CD4-positive, alpha-beta T cell treated with Interleukin-15 for 4 hours (primary cell): ENCODE measurements around the gene KRTAP7-1.

Experiments
- DNase-seq: peaks from one replicate; pipeline ENCODE4 v3.0.0-alpha.2; 2020; ENCODE audit warnings: low spot score

KRTAP7-1 gene

GRCh38 chr21:30829659-30830058 lies at the start of gene KRTAP7-1:
KRTAP7-1 (minus strand) TSS chr21:30829759; CDS start chr21:30829698, 61 bp downstream.
- no peak for DNase-seq

- no peak for DNase-seq
These were observed 45.0 kb upstream of the KRTAP7-1 start for GRCh38 chr21:30874526-30874925.

GRCh38 chr21:30847627-30848500 lies 18.3 kb upstream of the KRTAP7-1 start:
- DNase-seq = no peak

- no peak for DNase-seq
These were observed 13.4 kb upstream of the KRTAP7-1 start for GRCh38 chr21:30842990-30843389.

- DNase-seq = no peak
These were observed 9.7 kb upstream of the KRTAP7-1 start for GRCh38 chr21:30839304-30839703.

GRCh38 chr21:30838536-30838935 lies 9.0 kb upstream of the KRTAP7-1 start:
- DNase-seq = no peak

GRCh38 chr21:30831194-30831765 lies 1.7 kb upstream of the KRTAP7-1 start:
- DNase-seq = peak; percentile 43

GRCh38 chr21:30818837-30819610 lies 10.5 kb downstream of the KRTAP7-1 start:
- no peak for DNase-seq

GRCh38 chr21:30813174-30813573 lies 16.4 kb downstream of the KRTAP7-1 start, which contains the start of gene KRTAP8-1:
KRTAP8-1 (minus strand) TSS chr21:30813274; CDS start chr21:30813220, 54 bp downstream.
- DNase-seq = no peak

- no peak for DNase-seq
These were observed 29.0 kb downstream of the KRTAP7-1 start for GRCh38 chr21:30800605-30801004.

- no peak for DNase-seq
These were observed 35.8 kb downstream of the KRTAP7-1 start for GRCh38 chr21:30793581-30794314.

GRCh38 chr21:30779249-30779648 lies 50.3 kb downstream of the KRTAP7-1 start:
- DNase-seq = no peak
